Measurements from ENCODE around the gene KCNK3. TPM values are rescaled to one million over a fixed set of nuclear protein-coding genes. Genes with fewer than 3 reads are reported as not detected.

Gene KCNK3
- total RNA-seq, 1 experiment from 2014 or later: 0.09 TPM

DNA sequence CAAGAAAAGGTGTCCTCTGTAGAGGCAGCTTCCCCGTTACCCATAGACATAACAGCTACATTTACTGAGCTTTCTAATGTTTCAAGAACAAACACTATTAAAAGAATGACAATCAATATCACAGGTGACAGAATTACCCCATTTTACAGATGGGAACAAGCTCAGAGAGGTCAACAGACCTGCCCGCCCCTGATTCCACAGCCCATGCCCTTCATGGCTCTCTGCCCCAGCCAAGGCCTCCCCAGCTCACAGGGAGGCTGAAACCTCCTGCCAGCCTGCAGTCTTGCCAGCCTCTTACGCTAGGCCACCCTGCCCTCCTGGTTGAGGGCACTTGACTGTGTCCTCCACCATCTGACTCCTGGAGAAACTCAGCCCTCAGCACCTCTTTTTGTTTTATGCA, 52.4 kb downstream of the KCNK3 start:
- no peak overlapping the region for H3T11ph ChIP-seq (ENCODE audit: low read length)
- H3K36me3 Mint-ChIP-seq (ENCODE audit: insufficient read depth in 1 of 3, low read depth in 3 of 3): no peaks in the 10 kb centered on the region

More for the DNA sequence above, 52.4 kb downstream of the KCNK3 start:
- H3K4me2 ChIP-seq (ENCODE audit: insufficient read depth, insufficient read length, low read length): no peak overlapping the region
- H4K8ac ChIP-seq (replicated peaks; ENCODE audit: insufficient read length, low read depth, low read length): no peak overlapping the region
- no peak overlapping the region for H2BK120ac ChIP-seq (ENCODE audit: low read depth, low read length, poor library complexity, severe bottlenecking)
- no peak overlapping the region for H2BK5ac ChIP-seq (ENCODE audit: insufficient read length, low read length)
- no peak overlapping the region for H3K9ac ChIP-seq (ENCODE audit: extremely low read depth, insufficient read length, low read length)
- peak overlapping the region in 2 of 3 experiments; percentile 48 to 70; a peak in 2 of 7 replicates for H3K27ac Mint-ChIP-seq
- no peaks in the 10 kb centered on the region for H3K4me1 ChIP-seq (ENCODE audit: insufficient read depth, low read length)
- WGBS (ENCODE audit: extremely low coverage, insufficient read length, low lambda C conversion rate): no CpG with 5 or more reads among the region's 3 CpGs
- peaks cover 9 to 12% of the 10 kb centered on the region in 2 experiments for H3K4me1 Mint-ChIP-seq
- no peak overlapping the region for H2AFZ ChIP-seq (ENCODE audit: low read length)
- H2BK15ac ChIP-seq (ENCODE audit: low read depth, low read length): no peak overlapping the region
- H4K20me1 ChIP-seq (ENCODE audit: control insufficient read depth, insufficient read depth, insufficient read length): no peaks in the 10 kb centered on the region
- no peaks in the 10 kb centered on the region for H3K27me3 ChIP-seq (ENCODE audit: insufficient read depth, low read length)
- H3K4ac ChIP-seq (ENCODE audit: low read depth, low read length): no peak overlapping the region
- no peak overlapping the region for H3K56ac ChIP-seq (ENCODE audit: insufficient read length, low read depth, low read length)
- H2BK12ac ChIP-seq (ENCODE audit: insufficient read length, low read depth, low read length): no peak overlapping the region
- H3K14ac ChIP-seq (ENCODE audit: insufficient read depth, low read length): no peak overlapping the region
- H4K91ac ChIP-seq (ENCODE audit: insufficient read length, low read depth, low read length): no peak overlapping the region
- H3K4me3 Mint-ChIP-seq: no peak overlapping the region
- TF ChIP-seq, protein P1, sequence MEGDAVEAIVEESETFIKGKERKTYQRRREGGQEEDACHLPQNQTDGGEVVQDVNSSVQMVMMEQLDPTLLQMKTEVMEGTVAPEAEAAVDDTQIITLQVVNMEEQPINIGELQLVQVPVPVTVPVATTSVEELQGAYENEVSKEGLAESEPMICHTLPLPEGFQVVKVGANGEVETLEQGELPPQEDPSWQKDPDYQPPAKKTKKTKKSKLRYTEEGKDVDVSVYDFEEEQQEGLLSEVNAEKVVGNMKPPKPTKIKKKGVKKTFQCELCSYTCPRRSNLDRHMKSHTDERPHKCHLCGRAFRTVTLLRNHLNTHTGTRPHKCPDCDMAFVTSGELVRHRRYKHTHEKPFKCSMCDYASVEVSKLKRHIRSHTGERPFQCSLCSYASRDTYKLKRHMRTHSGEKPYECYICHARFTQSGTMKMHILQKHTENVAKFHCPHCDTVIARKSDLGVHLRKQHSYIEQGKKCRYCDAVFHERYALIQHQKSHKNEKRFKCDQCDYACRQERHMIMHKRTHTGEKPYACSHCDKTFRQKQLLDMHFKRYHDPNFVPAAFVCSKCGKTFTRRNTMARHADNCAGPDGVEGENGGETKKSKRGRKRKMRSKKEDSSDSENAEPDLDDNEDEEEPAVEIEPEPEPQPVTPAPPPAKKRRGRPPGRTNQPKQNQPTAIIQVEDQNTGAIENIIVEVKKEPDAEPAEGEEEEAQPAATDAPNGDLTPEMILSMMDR (conservative IDR thresholded peaks at IDR 0.05): no peak
- H3K79me2 ChIP-seq (ENCODE audit: insufficient read depth, low read length): no peaks in the 10 kb centered on the region
- no peak overlapping the region for H2BK20ac ChIP-seq (ENCODE audit: low read depth, low read length, poor library complexity, severe bottlenecking)
- no peaks in the 10 kb centered on the region; a peak in 1 of 5 replicates for H3K9me3 Mint-ChIP-seq
- H4K5ac ChIP-seq (ENCODE audit: insufficient read length, low read depth, low read length): no peak overlapping the region
- no peak overlapping the region for H3K23ac ChIP-seq (ENCODE audit: insufficient read length, low read depth, low read length)
- no peak overlapping the region for H3K18ac ChIP-seq (ENCODE audit: insufficient read length, low read depth, low read length)
- no peak overlapping the region for H2AK5ac ChIP-seq (ENCODE audit: insufficient read length, low read length)
- H3K79me1 ChIP-seq (ENCODE audit: insufficient read depth, low read depth, low read length, poor library complexity, severe bottlenecking): no peaks in the 10 kb centered on the region
- DNase-seq: no peak
- H3K23me2 ChIP-seq (ENCODE audit: insufficient read length, low read depth, low read length, poor library complexity, severe bottlenecking): no peaks in the 10 kb centered on the region
- no peak overlapping the region for H3K27ac ChIP-seq (ENCODE audit: insufficient read length, low read depth, low read length)
- no peaks in the 10 kb centered on the region for H3K9me3 ChIP-seq (ENCODE audit: control insufficient read depth, low read depth, low read length)
- peaks cover 49% of the 10 kb centered on the region for H3K27me3 Mint-ChIP-seq (ENCODE audit: low read depth)

Measured in H9 (cell line).